Activated naive CD4-positive, alpha-beta T cell treated with anti-CD3 and anti-CD28 coated beads, Interleukin-2, amount 10 ng/mL, durations not matched to agents 7 days and 5 days (primary cell): ENCODE results near the gene MYOF.

Source experiments
- CTCF ChIA-PET: fragments of 350-600 bp; sonication (Branson Sonifier 250); formaldehyde crosslinking; loops from one replicate; lab custom pipeline; 2021; ENCODE audit warnings: antibody characterized with exemption; lab: Charles Lee
- DNase-seq: peaks from one replicate; pipeline ENCODE4 v3.0.0-alpha.2; 2020
- H3K27ac Mint-ChIP-seq: one replicate; pipeline ENCODE4 v1.8.0; 2021; ENCODE audit warnings: mild to moderate bottlenecking, moderate library complexity, mixed read lengths
- H3K27me3 Mint-ChIP-seq: one replicate; pipeline ENCODE4 v1.8.0; 2021; ENCODE audit warnings: mild to moderate bottlenecking, mixed read lengths
- H3K36me3 Mint-ChIP-seq: one replicate; pipeline ENCODE4 v1.8.0; 2021; ENCODE audit warnings: mixed read lengths
- H3K4me1 Mint-ChIP-seq: one replicate; pipeline ENCODE4 v1.8.0; 2021; ENCODE audit warnings: mixed read lengths
- H3K4me3 Mint-ChIP-seq: one replicate; pipeline ENCODE4 v1.8.0; 2021; ENCODE audit warnings: mild to moderate bottlenecking, moderate library complexity, mixed read lengths
- H3K9me3 Mint-ChIP-seq: one replicate; pipeline ENCODE4 v1.8.0; 2021; ENCODE audit warnings: mixed read lengths

Gene MYOF

GRCh38 chr10:93461109-93461806 lies 20.9 kb downstream of the MYOF start:
- H3K9me3 Mint-ChIP-seq = no peaks in the 10 kb centered on the region
- peaks cover 13% of the 10 kb centered on the region for H3K4me1 Mint-ChIP-seq
- no peaks in the 10 kb centered on the region for H3K27me3 Mint-ChIP-seq
- no peak for DNase-seq
- H3K4me3 Mint-ChIP-seq = no peak overlapping the region
- CTCF ChIA-PET = interaction anchor here (0.7 to 1.6 kb wide), 5 partner anchors 16 to 86 kb away, joined by 3 to 4 read pairs (median 4); no protein-coding TSS in a partner anchor
- no peaks in the 10 kb centered on the region for H3K36me3 Mint-ChIP-seq
- H3K27ac Mint-ChIP-seq = no peak overlapping the region

GRCh38 chr10:93459466-93459865 lies 22.7 kb downstream of the MYOF start:
- CTCF ChIA-PET = interaction anchor here (1.8 kb wide), 1 partner anchor 83 kb away, joined by 8 read pairs; no protein-coding TSS in a partner anchor
- H3K9me3 Mint-ChIP-seq = no peaks in the 10 kb centered on the region
- H3K27ac Mint-ChIP-seq = no peak overlapping the region
- peaks cover 13% of the 10 kb centered on the region for H3K4me1 Mint-ChIP-seq
- no peak for DNase-seq
- no peak overlapping the region for H3K4me3 Mint-ChIP-seq
- no peaks in the 10 kb centered on the region for H3K27me3 Mint-ChIP-seq
- no peaks in the 10 kb centered on the region for H3K36me3 Mint-ChIP-seq

- Mint-ChIP-seq H3K27me3 (no peaks in the 10 kb centered on the region), H3K9me3 (no peaks in the 10 kb centered on the region), H3K4me3 (no peak overlapping the region), H3K27ac (no peak overlapping the region), H3K4me1 (peaks cover 13% of the 10 kb centered on the region), H3K36me3 (no peaks in the 10 kb centered on the region)
- no peak for DNase-seq
- CTCF ChIA-PET = interaction anchor here (1.8 kb wide), 1 partner anchor 82 kb away, joined by 8 read pairs; no protein-coding TSS in a partner anchor
Observed at GRCh38 chr10:93458821-93459257, 23.3 kb downstream of the MYOF start.

- CTCF ChIA-PET = interaction anchor here (0.6 to 1.1 kb wide), 2 partner anchors 81 to 599 kb away, joined by 3 read pairs; no protein-coding TSS in a partner anchor
- Mint-ChIP-seq H3K36me3 (no peaks in the 10 kb centered on the region), H3K27me3 (no peaks in the 10 kb centered on the region), H3K4me3 (no peak overlapping the region), H3K4me1 (peaks cover 11% of the 10 kb centered on the region), H3K9me3 (no peaks in the 10 kb centered on the region), H3K27ac (no peak overlapping the region)
- no peak for DNase-seq
Observed at GRCh38 chr10:93457511-93457910, 24.6 kb downstream of the MYOF start.

- no peaks in the 10 kb centered on the region for H3K27me3 Mint-ChIP-seq
- H3K27ac Mint-ChIP-seq = no peak overlapping the region
- H3K4me1 Mint-ChIP-seq = peaks cover 15% of the 10 kb centered on the region
- DNase-seq = no peak
- no peak overlapping the region for H3K4me3 Mint-ChIP-seq
- CTCF ChIA-PET = interaction anchor here (0.9 kb wide), 1 partner anchor 80 kb away, joined by 3 read pairs; no protein-coding TSS in a partner anchor
- H3K36me3 Mint-ChIP-seq = no peaks in the 10 kb centered on the region
- H3K9me3 Mint-ChIP-seq = no peaks in the 10 kb centered on the region
Observed at GRCh38 chr10:93456480-93456879, 25.7 kb downstream of the MYOF start.

GRCh38 chr10:93454736-93455135 lies 27.4 kb downstream of the MYOF start:
- peaks cover 1% of the 10 kb centered on the region for H3K36me3 Mint-ChIP-seq
- CTCF ChIA-PET = no interaction called here
- H3K9me3 Mint-ChIP-seq = no peaks in the 10 kb centered on the region

GRCh38 chr10:93454146-93454545 lies 28.0 kb downstream of the MYOF start:
- Mint-ChIP-seq H3K4me3 (no peak overlapping the region), H3K27me3 (no peaks in the 10 kb centered on the region), H3K36me3 (peaks cover 1% of the 10 kb centered on the region), H3K27ac (no peak overlapping the region), H3K4me1 (peaks cover 14% of the 10 kb centered on the region), H3K9me3 (no peaks in the 10 kb centered on the region)
- CTCF ChIA-PET = no interaction called here
- DNase-seq = no peak

More at GRCh38 chr10:93454736-93455135, 27.4 kb downstream of the MYOF start:
- peaks cover 14% of the 10 kb centered on the region for H3K4me1 Mint-ChIP-seq
- H3K27me3 Mint-ChIP-seq = no peaks in the 10 kb centered on the region
- no peak overlapping the region for H3K4me3 Mint-ChIP-seq
- DNase-seq = no peak
- H3K27ac Mint-ChIP-seq = no peak overlapping the region

GRCh38 chr10:93452143-93452542 lies 30.0 kb downstream of the MYOF start:
- Mint-ChIP-seq H3K9me3 (no peaks in the 10 kb centered on the region), H3K27ac (no peak overlapping the region), H3K4me1 (peaks cover 14% of the 10 kb centered on the region), H3K27me3 (no peaks in the 10 kb centered on the region), H3K36me3 (peaks cover 1% of the 10 kb centered on the region), H3K4me3 (no peak overlapping the region)
- CTCF ChIA-PET = no interaction called here
- DNase-seq = peak; percentile 39

GRCh38 chr10:93451244-93451947 lies 30.7 kb downstream of the MYOF start:
- Mint-ChIP-seq H3K27me3 (no peaks in the 10 kb centered on the region), H3K27ac (no peak overlapping the region), H3K4me3 (no peak overlapping the region), H3K36me3 (peaks cover 1% of the 10 kb centered on the region), H3K9me3 (no peaks in the 10 kb centered on the region), H3K4me1 (peaks cover 14% of the 10 kb centered on the region)
- CTCF ChIA-PET = no interaction called here
- DNase-seq = no peak

GRCh38 chr10:93447970-93448369 lies 34.2 kb downstream of the MYOF start:
- CTCF ChIA-PET = no interaction called here
- H3K4me3 Mint-ChIP-seq = no peak overlapping the region
- peaks cover 5% of the 10 kb centered on the region for H3K27me3 Mint-ChIP-seq
- H3K27ac Mint-ChIP-seq = no peak overlapping the region
- no peaks in the 10 kb centered on the region for H3K9me3 Mint-ChIP-seq
- peaks cover 14% of the 10 kb centered on the region for H3K4me1 Mint-ChIP-seq
- DNase-seq = no peak
- peaks cover 1% of the 10 kb centered on the region for H3K36me3 Mint-ChIP-seq

- H3K4me1 Mint-ChIP-seq = peaks cover 8% of the 10 kb centered on the region
- CTCF ChIA-PET = no interaction called here
- peaks cover 5% of the 10 kb centered on the region for H3K27me3 Mint-ChIP-seq
- peaks cover 1% of the 10 kb centered on the region for H3K36me3 Mint-ChIP-seq
- H3K4me3 Mint-ChIP-seq = no peak overlapping the region
- H3K27ac Mint-ChIP-seq = no peak overlapping the region
- H3K9me3 Mint-ChIP-seq = no peaks in the 10 kb centered on the region
- DNase-seq = no peak
Observed at GRCh38 chr10:93447019-93447418, 35.1 kb downstream of the MYOF start.

- Mint-ChIP-seq H3K36me3 (no peaks in the 10 kb centered on the region), H3K27ac (no peak overlapping the region), H3K27me3 (peaks cover 5% of the 10 kb centered on the region), H3K4me3 (no peak overlapping the region), H3K9me3 (no peaks in the 10 kb centered on the region), H3K4me1 (no peaks in the 10 kb centered on the region)
- no peak for DNase-seq
- CTCF ChIA-PET = interaction anchor here (0.6 kb wide), 1 partner anchor 247 kb away, joined by 4 read pairs; no protein-coding TSS in a partner anchor
Observed at GRCh38 chr10:93445978-93446720, 36.0 kb downstream of the MYOF start.

GRCh38 chr10:93445097-93445960 lies 36.8 kb downstream of the MYOF start:
- DNase-seq = no peak

More at GRCh38 chr10:93445097-93445960, 36.8 kb downstream of the MYOF start:
- CTCF ChIA-PET = interaction anchor here (1.1 to 1.2 kb wide), 2 partner anchors 16 to 79 kb away, joined by 3 read pairs; no protein-coding TSS in a partner anchor
- peaks cover 5% of the 10 kb centered on the region for H3K27me3 Mint-ChIP-seq
- H3K36me3 Mint-ChIP-seq = no peaks in the 10 kb centered on the region
- no peaks in the 10 kb centered on the region for H3K4me1 Mint-ChIP-seq
- no peak overlapping the region for H3K27ac Mint-ChIP-seq
- H3K4me3 Mint-ChIP-seq = no peak overlapping the region
- no peaks in the 10 kb centered on the region for H3K9me3 Mint-ChIP-seq
